SK-N-SH treated with all-trans-retinoic acid at 6 μM for 48 hours (cell line): ENCODE data around the gene PKD1.

Experiments used
- ESRRG ChIP-seq: fragments of 250-450 bp; sonication (Bioruptor Pico); IDR thresholded peaks from 2 replicates; pipeline ENCODE4 v1.6.1; 2021; ENCODE audit warnings: mild to moderate bottlenecking
- PPARA ChIP-seq: fragments of 250-450 bp; sonication (Bioruptor Pico); IDR thresholded peaks from 2 replicates; pipeline ENCODE4 v1.5.0; 2020; ENCODE audit warnings: mild to moderate bottlenecking, borderline replicate concordance
- RARB ChIP-seq: fragments of 250-450 bp; sonication (Bioruptor Pico); IDR thresholded peaks from 2 replicates; pipeline ENCODE4 v1.8.0; 2021; ENCODE audit warnings: mild to moderate bottlenecking, moderate library complexity
- TCF4 ChIP-seq: fragments of 250-450 bp; sonication (Bioruptor Pico); IDR thresholded peaks from 2 replicates; pipeline ENCODE4 v1.8.0; 2021; ENCODE audit warnings: mild to moderate bottlenecking, moderate library complexity, borderline replicate concordance
- ZFP3 ChIP-seq: fragments of 250-450 bp; sonication (Bioruptor Pico); IDR thresholded peaks from 2 replicates; pipeline ENCODE4 v1.5.0; 2020; ENCODE audit warnings: mild to moderate bottlenecking, moderate library complexity
- TF ChIP-seq, protein P1 (sequence below): fragments of 250-450 bp; sonication (Bioruptor Pico); IDR thresholded peaks from 2 replicates; pipeline ENCODE4 v1.8.0; 2020; ENCODE audit warnings: mild to moderate bottlenecking, moderate library complexity, borderline replicate concordance

DNA sequence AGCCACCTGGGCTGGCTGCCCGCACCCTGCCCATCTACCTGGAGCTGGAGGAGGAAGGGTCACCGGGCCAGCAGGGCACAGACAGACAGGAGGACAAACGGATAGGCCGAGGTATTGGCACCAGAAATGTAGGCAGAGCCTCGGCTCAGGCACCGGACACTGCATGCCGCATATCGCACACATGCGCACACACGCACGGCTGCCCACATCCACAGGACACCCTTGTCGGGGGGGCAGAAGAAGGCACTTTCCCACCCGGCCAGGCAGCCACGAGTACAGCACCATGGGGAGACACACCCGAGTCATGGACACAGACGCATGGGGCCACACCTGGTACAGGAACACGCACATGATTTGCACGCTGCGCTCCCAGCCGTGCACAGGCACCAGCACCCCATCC, 46.3 kb upstream of the PKD1 start:
- TF ChIP-seq ESRRG (CRISPR knock-in tag) (no peak), ZFP3 (CRISPR knock-in tag) (no peak), RARB (CRISPR knock-in tag) (no peak), PPARA (no peak), TCF4 (no peak)
- TF ChIP-seq, protein P1, sequence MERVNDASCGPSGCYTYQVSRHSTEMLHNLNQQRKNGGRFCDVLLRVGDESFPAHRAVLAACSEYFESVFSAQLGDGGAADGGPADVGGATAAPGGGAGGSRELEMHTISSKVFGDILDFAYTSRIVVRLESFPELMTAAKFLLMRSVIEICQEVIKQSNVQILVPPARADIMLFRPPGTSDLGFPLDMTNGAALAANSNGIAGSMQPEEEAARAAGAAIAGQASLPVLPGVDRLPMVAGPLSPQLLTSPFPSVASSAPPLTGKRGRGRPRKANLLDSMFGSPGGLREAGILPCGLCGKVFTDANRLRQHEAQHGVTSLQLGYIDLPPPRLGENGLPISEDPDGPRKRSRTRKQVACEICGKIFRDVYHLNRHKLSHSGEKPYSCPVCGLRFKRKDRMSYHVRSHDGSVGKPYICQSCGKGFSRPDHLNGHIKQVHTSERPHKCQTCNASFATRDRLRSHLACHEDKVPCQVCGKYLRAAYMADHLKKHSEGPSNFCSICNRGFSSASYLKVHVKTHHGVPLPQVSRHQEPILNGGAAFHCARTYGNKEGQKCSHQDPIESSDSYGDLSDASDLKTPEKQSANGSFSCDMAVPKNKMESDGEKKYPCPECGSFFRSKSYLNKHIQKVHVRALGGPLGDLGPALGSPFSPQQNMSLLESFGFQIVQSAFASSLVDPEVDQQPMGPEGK (CRISPR knock-in tag) = no peak
